IMR-90 (cell line): ENCODE data around the gene TIMP1. TPM values are rescaled to one million over a fixed set of nuclear protein-coding genes. Genes with fewer than 3 reads are reported as not detected.

ENCODE experiments used
- ATAC-seq: fragments of 200-7000 bp; cut with Tn5 transposase; 2 replicates; pipeline ENCODE4 v1.9.1; 2020; ENCODE audit warnings: low read depth, mild to moderate bottlenecking, moderate library complexity
- BruUV-seq: library from RNA; stranded (reverse); fragments of 400-500 nt; replicated peaks from 2 replicates; lab custom pipeline; 2021; lab: Mats Ljungman, UMichigan
- CTCF ChIA-PET: fragments of 300-600 bp; formaldehyde crosslinking; extraction: SDS; loops from one replicate; lab custom pipeline; 2021; ENCODE audit warnings: antibody characterized with exemption; lab: Yijun Ruan, JAX
- POLR2A ChIA-PET: fragments of 300-600 bp; sonication (Branson Sonifier 250); formaldehyde crosslinking; loops from one replicate; lab custom pipeline; 2022; ENCODE audit warnings: antibody characterized with exemption; ENCODE audit not compliant: unreplicated experiment; lab: Charles Lee
- DNase-seq: peaks from one replicate; pipeline ENCODE4 v3.0.0; 2013
- H2AFZ ChIP-seq: replicated peaks from 2 replicates; pipeline ENCODE3; 2013; ENCODE audit warnings: low read length, mild to moderate bottlenecking; ENCODE audit not compliant: poor library complexity
- H2AK5ac ChIP-seq: 2 replicates; pipeline ENCODE4 v1.6.1; 2013; ENCODE audit warnings: low read depth, low read length, inconsistent platforms
- H2AK9ac ChIP-seq: replicated peaks from 2 replicates; pipeline ENCODE3; 2013; ENCODE audit warnings: mild to moderate bottlenecking, low read depth, low read length, moderate library complexity; ENCODE audit not compliant: poor library complexity
- H2BK120ac ChIP-seq: 2 replicates; pipeline ENCODE4 v1.6.1; 2013; ENCODE audit warnings: low read depth, low read length, inconsistent platforms
- H2BK15ac ChIP-seq: 3 replicates; pipeline ENCODE4 v1.6.1; 2013; ENCODE audit warnings: low read depth, low read length, inconsistent platforms
- H2BK20ac ChIP-seq: 2 replicates; pipeline ENCODE4 v1.6.1; 2013; ENCODE audit warnings: low read depth, mild to moderate bottlenecking, inconsistent platforms, low read length, moderate library complexity
- H2BK5ac ChIP-seq: 2 replicates; pipeline ENCODE4 v1.6.1; 2013; ENCODE audit warnings: mild to moderate bottlenecking, low read depth, low read length, inconsistent platforms; ENCODE audit not compliant: poor library complexity, severe bottlenecking
- H3K14ac ChIP-seq: replicated peaks from 2 replicates; pipeline ENCODE4 v1.6.1; 2013; ENCODE audit warnings: low read depth, low read length, inconsistent platforms
- H3K18ac ChIP-seq: 2 replicates; pipeline ENCODE4 v1.6.1; 2013; ENCODE audit warnings: low read depth, low read length, control low read depth
- H3K23ac ChIP-seq: 2 replicates; pipeline ENCODE4 v1.6.1; 2013; ENCODE audit warnings: low read depth, low read length, inconsistent platforms
- H3K27ac ChIP-seq: 2 replicates; pipeline ENCODE4 v1.5.1; 2013; ENCODE audit warnings: mild to moderate bottlenecking, control low read depth, low read length; ENCODE audit not compliant: insufficient read depth
- H3K27me3 ChIP-seq: 2 replicates; pipeline ENCODE4 v1.6.1; 2013; ENCODE audit warnings: low read length; ENCODE audit not compliant: control insufficient read depth, insufficient read depth
- H3K36me3 ChIP-seq: 2 replicates; pipeline ENCODE4 v1.6.1; 2013; ENCODE audit warnings: low read length, mixed read lengths; ENCODE audit not compliant: control insufficient read depth, insufficient read depth
- H3K4ac ChIP-seq: 2 replicates; pipeline ENCODE4 v1.6.1; 2013; ENCODE audit warnings: low read depth, low read length, inconsistent platforms
- H3K4me1 ChIP-seq: 2 replicates; pipeline ENCODE4 v1.6.1; 2013; ENCODE audit warnings: low read length, mixed read lengths; ENCODE audit not compliant: control insufficient read depth, insufficient read depth
- H3K4me2 ChIP-seq: 2 replicates; pipeline ENCODE4 v1.6.1; 2013; ENCODE audit warnings: low read depth, mild to moderate bottlenecking, control low read depth, low read length, moderate library complexity
- H3K4me3 ChIP-seq: 2 replicates; pipeline ENCODE4 v1.5.1; 2013; ENCODE audit warnings: low read depth, mild to moderate bottlenecking, control low read depth, low read length, moderate library complexity; ENCODE audit not compliant: insufficient read depth
- H3K56ac ChIP-seq: 2 replicates; pipeline ENCODE4 v1.6.1; 2013; ENCODE audit warnings: low read length, inconsistent platforms; ENCODE audit not compliant: insufficient read depth; ENCODE audit errors: extremely low read depth
- H3K79me1 ChIP-seq, 2 experiments: 2 replicates each; pipeline ENCODE4 v1.6.1; 2013; ENCODE audit warnings: low read length in 2 of 2, inconsistent platforms in 1 of 2, low read depth in 1 of 2
- H3K9ac ChIP-seq: 2 replicates; pipeline ENCODE4 v1.6.1; 2013; ENCODE audit warnings: low read depth, low read length, control low read depth
- H3K9me1 ChIP-seq: 2 replicates; pipeline ENCODE4 v1.6.1; 2013; ENCODE audit warnings: low read length, inconsistent platforms; ENCODE audit not compliant: insufficient read depth
- H3K9me3 ChIP-seq: 2 replicates; pipeline ENCODE4 v1.6.1; 2013; ENCODE audit warnings: low read length; ENCODE audit not compliant: control insufficient read depth, insufficient read depth
- H4K20me1 ChIP-seq: 2 replicates; pipeline ENCODE4 v1.6.1; 2013; ENCODE audit warnings: low read length, inconsistent platforms; ENCODE audit not compliant: insufficient read depth
- H4K5ac ChIP-seq: 2 replicates; pipeline ENCODE4 v1.6.1; 2013; ENCODE audit warnings: mild to moderate bottlenecking, low read depth, low read length, control low read depth
- H4K8ac ChIP-seq, 2 experiments: 2 replicates each; pipeline ENCODE4 v1.6.1; 2013; ENCODE audit warnings: low read depth in 2 of 2, low read length in 2 of 2, control low read depth in 1 of 2, inconsistent platforms in 1 of 2
- H4K91ac ChIP-seq: 2 replicates; pipeline ENCODE4 v1.6.1; 2013; ENCODE audit warnings: low read depth, low read length, inconsistent platforms; ENCODE audit not compliant: insufficient read depth
- BHLHE40 ChIP-seq: fragments of 150-350 bp; IDR thresholded peaks from 2 replicates; pipeline ENCODE4 v1.6.1; 2016; ENCODE audit warnings: mild to moderate bottlenecking, low read depth, low read length
- CEBPB ChIP-seq: IDR thresholded peaks from 2 replicates; pipeline ENCODE4 v1.6.1; 2012; ENCODE audit warnings: low read depth, low read length, improper control_type of control experiment
- CHD1 ChIP-seq: IDR thresholded peaks from 2 replicates; pipeline ENCODE4 v1.6.1; 2012; ENCODE audit warnings: low read depth, low read length, improper control_type of control experiment
- CTCF ChIP-seq: conservative IDR thresholded peaks from 2 replicates; pipeline ENCODE4 v1.5.1; 2012; ENCODE audit warnings: mild to moderate bottlenecking, low read depth, low read length, improper control_type of control experiment
- ELK1 ChIP-seq: fragments of 150-350 bp; IDR thresholded peaks from 2 replicates; pipeline ENCODE4 v1.6.1; 2016; ENCODE audit warnings: low read depth, mild to moderate bottlenecking, low read length, moderate library complexity, borderline replicate concordance
- FOS ChIP-seq: fragments of 150-350 bp; IDR thresholded peaks from 2 replicates; pipeline ENCODE4 v1.6.1; 2016; ENCODE audit warnings: low read depth, low read length
- MAFK ChIP-seq: IDR thresholded peaks from 2 replicates; pipeline ENCODE4 v1.6.1; 2012; ENCODE audit warnings: low read depth, low read length, improper control_type of control experiment
- MAZ ChIP-seq: IDR thresholded peaks from 2 replicates; pipeline ENCODE4 v1.6.1; 2012; ENCODE audit warnings: low read depth, mild to moderate bottlenecking, low read length, improper control_type of control experiment, moderate library complexity, borderline replicate concordance
- MXI1 ChIP-seq: IDR thresholded peaks from 2 replicates; pipeline ENCODE4 v1.6.1; 2012; ENCODE audit warnings: low read depth, mild to moderate bottlenecking, low read length, moderate library complexity, borderline replicate concordance
- NFE2L2 ChIP-seq: fragments of 150-350 bp; IDR thresholded peaks from 2 replicates; pipeline ENCODE4 v1.6.1; 2016; ENCODE audit warnings: low read depth, mild to moderate bottlenecking, low read length
- RAD21 ChIP-seq: IDR thresholded peaks from 2 replicates; pipeline ENCODE4 v1.6.1; 2012; ENCODE audit warnings: low read length, improper control_type of control experiment
- RCOR1 ChIP-seq: IDR thresholded peaks from 2 replicates; pipeline ENCODE4 v1.6.1; 2012; ENCODE audit warnings: mild to moderate bottlenecking, low read length, improper control_type of control experiment; ENCODE audit not compliant: insufficient replicate concordance
- RFX5 ChIP-seq: IDR thresholded peaks from 2 replicates; pipeline ENCODE4 v1.8.0; 2012; ENCODE audit warnings: low read depth, mild to moderate bottlenecking, low read length, moderate library complexity
- SMC3 ChIP-seq: fragments of 150-350 bp; IDR thresholded peaks from 2 replicates; pipeline ENCODE4 v1.6.1; 2016; ENCODE audit warnings: low read depth, mild to moderate bottlenecking, antibody characterized with exemption, low read length, moderate library complexity
- USF2 ChIP-seq: fragments of 150-350 bp; IDR thresholded peaks from 2 replicates; pipeline ENCODE4 v1.6.1; 2017; ENCODE audit warnings: mild to moderate bottlenecking, antibody characterized with exemption, low read length, low read depth
- WGBS, 2 experiments: methylation state at CpG; one replicate each; pipeline versions ENCODE4 v1.1.5 to v1.1.7; 2013; ENCODE audit warnings: missing lambda C conversion rate in 2 of 2; ENCODE audit not compliant: insufficient read length in 1 of 2; ENCODE audit errors: extremely low coverage in 2 of 2; 5-methylcytosine and 5-hydroxymethylcytosine counted together
- dilution Hi-C: fragments of 300-500 bp; cut with HindIII; formaldehyde crosslinking; loops from one replicate; pipeline ENCODE4 v1.14.3; 2018; ENCODE audit warnings: low sequenced_read_pairs; ENCODE audit not compliant: unreplicated experiment
- in situ Hi-C: fragments of 300-500 bp; cut with MboI; formaldehyde crosslinking; loops from 3 replicates; pipeline ENCODE4 v1.14.3; 2019; ENCODE audit warnings: low sequenced_read_pairs, inconsistent platforms, mixed read lengths
- intact Hi-C: fragments of 100-400 bp; cut with micrococcal nuclease; formaldehyde crosslinking; loops from 2 replicates; pipeline ENCODE4 v1.10.0; 2022
- polyA plus RNA-seq, 3 experiments: library from polyadenylated mRNA; depleted of rRNA; stranded (reverse); fragments of >200 nt; gene quantifications; 2 replicates each; pipeline ENCODE4 v1.2.3, GENCODE V29; 2012; ENCODE audit warnings: low replicate concordance in 1 of 3
- total RNA-seq: library from RNA; depleted of rRNA; stranded (reverse); fragments of >200 nt; gene quantifications from 2 replicates; pipeline ENCODE4 v1.2.3, GENCODE V29; 2012

Gene TIMP1
- total and polyA plus RNA-seq, 2 of the 4 experiments (the other 2 are of a cell fraction): 512 to 3,078 TPM

- no peak overlapping the region for H3K4ac ChIP-seq
- DNase-seq: no peak
- WGBS, 2 experiments: 80% methylated on average over 3 of the region's 9 CpGs; no CpG with 5 or more reads in 1 of the 2 experiments
- no peaks in the 10 kb centered on the region; the same call in 1 of the 2 replicates for H4K20me1 ChIP-seq
- H2AK5ac ChIP-seq: no peak overlapping the region
- H2BK5ac ChIP-seq: no peak overlapping the region
- H4K91ac ChIP-seq: no peak overlapping the region
- H2BK20ac ChIP-seq: no peak overlapping the region
- intact Hi-C loops (no loop called here), dilution Hi-C loops (no loop called here), in situ Hi-C loops (no loop called here)
- CTCF ChIA-PET: no interaction called here
- no peak overlapping the region for H4K5ac ChIP-seq
- no peak overlapping the region for H3K56ac ChIP-seq
- no peak overlapping the region for H3K9ac ChIP-seq
- BruUV-seq: no TSS peak
- no peaks in the 10 kb centered on the region for H3K4me1 ChIP-seq
- TF ChIP-seq MAFK: no peak
- TF ChIP-seq BHLHE40: no peak
- no peak for TF ChIP-seq CEBPB
- no peak for TF ChIP-seq MXI1
- TF ChIP-seq NFE2L2: no peak
- no peak for TF ChIP-seq USF2
- no peak for TF ChIP-seq CTCF
- no peak for TF ChIP-seq MAZ
- TF ChIP-seq FOS: no peak
- TF ChIP-seq ELK1: no peak
- TF ChIP-seq RCOR1: no peak
- TF ChIP-seq RFX5: no peak
- no peak for TF ChIP-seq RAD21
- TF ChIP-seq SMC3: no peak
- no peak for TF ChIP-seq CHD1
- no peaks in the 10 kb centered on the region for H3K79me1 ChIP-seq
- no peak overlapping the region for H3K14ac ChIP-seq
- no peak overlapping the region for H3K4me3 ChIP-seq
- no peak overlapping the region for H3K4me2 ChIP-seq
- no peak overlapping the region for H2BK15ac ChIP-seq
- no peak overlapping the region for H3K23ac ChIP-seq
- H2AFZ ChIP-seq: peak overlapping the region; percentile 43
- peaks cover 11% of the 10 kb centered on the region; the same call in 1 of the 2 replicates for H3K27me3 ChIP-seq
- H3K27ac ChIP-seq: no peak overlapping the region
- H3K9me1 ChIP-seq: no peaks in the 10 kb centered on the region
- no peak overlapping the region for H2BK120ac ChIP-seq
- ATAC-seq: no peak
- H3K36me3 ChIP-seq: no peaks in the 10 kb centered on the region
- H3K9me3 ChIP-seq: no peaks in the 10 kb centered on the region
- no peak overlapping the region for H2AK9ac ChIP-seq
- H4K8ac ChIP-seq: no peak overlapping the region
- no peak overlapping the region for H3K18ac ChIP-seq
- POLR2A ChIA-PET: no interaction called here
These were observed 26.0 kb downstream of the TIMP1 start for GRCh38 chrX:47608130-47608810.
